HG03060 (cell line): ENCODE data around the gene HIGD1C.
"Not testable (repeated sequence)": the region's sequence is repeated elsewhere in the genome, so short reads cannot be mapped to it uniquely, and the experiment has no call there.

Experiments used
- ATAC-seq: cut with Tn5 transposase; IDR thresholded peaks from one replicate; pipeline ENCODE4 v1.9.1; 2021; ENCODE audit warnings: low read depth, moderate number of reproducible peaks; ENCODE audit not compliant: unreplicated experiment

HIGD1C gene

DNA sequence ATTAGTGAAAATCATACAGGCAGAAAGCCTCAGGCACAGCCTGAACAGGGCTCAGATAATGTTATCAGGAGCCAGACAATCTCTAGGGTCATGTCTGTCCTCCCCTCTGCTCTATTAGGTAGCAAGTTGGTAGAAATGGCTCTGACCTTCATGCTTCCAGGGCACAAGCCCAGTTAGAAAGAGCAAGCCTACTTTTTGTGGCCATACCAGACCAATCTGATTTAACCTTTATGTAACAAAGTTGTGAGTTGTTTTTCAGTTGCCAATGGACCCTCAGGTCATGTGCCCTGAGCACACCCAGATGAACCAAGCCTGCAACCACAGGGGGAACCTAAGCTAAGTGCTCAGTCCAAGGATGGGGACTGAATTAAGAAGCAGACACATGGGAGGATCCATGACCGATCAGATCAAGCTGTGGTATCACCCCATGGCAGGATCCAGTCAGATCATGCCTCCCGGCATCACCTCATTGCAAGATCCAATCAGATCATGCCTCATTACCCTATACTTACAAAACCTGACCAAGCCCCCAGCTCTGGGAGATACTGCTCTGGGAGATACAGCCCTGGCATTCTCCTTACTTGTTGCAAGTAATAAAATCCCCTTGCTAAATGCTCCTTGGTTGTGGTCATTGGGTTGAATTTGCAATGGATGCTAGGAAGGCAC, 18.8 kb upstream of the HIGD1C start:
- ATAC-seq = no peak

- no peak for ATAC-seq
Observed at GRCh38 chr12:50934371-50934851, 17.9 kb upstream of the HIGD1C start.

DNA sequence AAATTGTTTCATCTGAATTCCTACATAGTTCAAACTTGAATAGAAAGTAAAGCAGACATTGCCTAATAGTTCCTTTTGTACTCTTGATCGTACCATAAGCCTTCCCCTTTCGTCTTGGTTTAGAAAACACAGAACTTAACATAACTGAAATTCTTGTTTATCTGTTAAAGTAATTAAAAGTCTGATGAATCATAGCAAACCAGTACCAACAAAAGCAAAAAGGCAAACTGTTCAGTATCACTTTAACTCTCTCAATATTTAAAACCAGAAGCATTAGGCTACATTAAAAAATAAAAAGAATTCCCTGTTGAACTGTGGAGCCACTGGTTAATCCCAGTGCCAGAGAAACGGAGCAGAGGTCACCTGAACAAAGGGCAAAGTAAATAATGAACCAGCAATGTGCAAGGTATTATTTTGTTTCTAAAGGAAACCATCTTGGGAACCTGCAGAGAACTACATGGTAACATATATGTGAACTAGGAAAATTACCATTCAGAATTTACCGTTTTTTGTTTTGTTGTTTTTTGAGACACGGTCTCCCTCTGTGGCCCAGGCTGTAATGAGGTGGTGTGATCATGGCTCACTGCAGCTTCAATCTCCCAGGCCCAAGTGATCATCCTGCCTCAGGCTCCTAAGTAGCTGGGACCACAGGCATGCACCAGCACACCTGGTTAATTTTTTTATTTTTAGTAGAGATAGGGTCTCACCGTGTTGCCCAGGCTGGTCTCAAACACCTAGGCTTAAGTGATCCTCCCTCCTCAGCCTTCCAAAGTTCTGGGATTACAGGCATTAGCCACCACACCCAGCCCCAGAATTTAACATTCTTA, 17.1 kb upstream of the HIGD1C start:
- ATAC-seq = no peak

GRCh38 chr12:50936821-50937530, 15.4 kb upstream of the HIGD1C start:
- no peak for ATAC-seq

- no peak for ATAC-seq
Observed at GRCh38 chr12:50937653-50938052, 14.7 kb upstream of the HIGD1C start.

- ATAC-seq = no peak
Observed at GRCh38 chr12:50947933-50948626, 4.3 kb upstream of the HIGD1C start.

- no peak for ATAC-seq
Observed at GRCh38 chr12:50948798-50949197, 3.5 kb upstream of the HIGD1C start.

- ATAC-seq = no peak
Observed at GRCh38 chr12:50949801-50950302, 2.5 kb upstream of the HIGD1C start.

GRCh38 chr12:50951112-50951511, 1.2 kb upstream of the HIGD1C start:
- ATAC-seq = no peak

DNA sequence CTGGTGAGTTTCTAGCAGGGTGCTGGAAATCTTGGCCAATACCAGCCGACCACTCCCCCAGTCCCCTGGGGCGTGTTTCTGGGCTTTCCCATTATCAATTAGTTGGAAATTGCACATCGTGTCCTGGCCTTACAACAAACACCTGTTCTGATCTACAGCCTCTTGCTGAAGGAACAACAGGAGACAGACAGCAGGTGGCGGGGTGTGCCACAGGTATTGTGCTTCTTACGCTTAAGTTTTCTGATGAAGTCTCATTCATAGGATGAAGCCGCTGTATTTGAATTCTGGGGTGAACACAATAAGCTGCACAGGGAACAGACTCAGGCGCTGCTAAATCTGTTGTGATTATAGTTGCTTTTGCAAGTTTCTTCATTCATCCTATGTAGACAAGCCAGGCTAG, 703 bp downstream of the HIGD1C start:
- no peak for ATAC-seq

GRCh38 chr12:50954789-50955188, 2.4 kb downstream of the HIGD1C start:
- not testable (repeated sequence) for ATAC-seq

- no peak for ATAC-seq
Observed at GRCh38 chr12:50955288-50955687, 2.9 kb downstream of the HIGD1C start.

DNA sequence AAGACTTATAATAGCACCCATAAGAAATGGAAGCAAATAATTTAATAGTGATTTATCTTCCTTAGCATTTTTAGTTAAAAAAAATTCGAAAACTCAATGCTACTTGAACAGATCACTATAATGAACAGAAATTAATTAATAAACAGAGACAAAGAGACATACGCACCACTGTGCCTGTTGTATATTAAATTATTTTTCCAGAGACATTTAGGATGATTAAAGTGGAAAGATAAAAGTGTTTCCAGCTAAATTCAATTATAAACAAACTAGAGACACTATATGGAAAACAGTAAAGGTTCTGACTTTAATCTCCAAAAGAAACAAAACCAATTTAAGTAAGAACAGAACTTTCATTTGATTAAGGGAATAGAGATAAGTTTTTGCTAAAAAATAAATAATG, 3.4 kb downstream of the HIGD1C start:
- no peak for ATAC-seq

DNA sequence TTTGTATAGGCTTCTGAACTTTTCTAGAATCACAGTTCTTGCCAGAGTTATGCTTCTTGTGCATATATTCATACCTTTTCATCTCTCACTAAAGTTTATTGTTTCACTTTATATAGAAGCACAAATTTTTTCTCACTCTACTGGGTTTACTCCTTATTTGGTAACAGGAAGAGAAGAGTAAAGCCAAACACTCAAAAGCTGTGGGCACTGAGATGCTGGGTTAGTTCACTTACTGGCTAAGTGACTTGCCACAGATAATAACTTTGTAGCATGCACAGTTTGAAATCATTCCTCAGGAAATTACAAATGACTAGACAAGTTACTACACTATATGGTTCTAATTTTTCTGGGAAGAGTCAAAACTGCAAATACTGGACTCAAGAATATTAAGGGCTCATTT, 7.8 kb downstream of the HIGD1C start:
- no peak for ATAC-seq

DNA sequence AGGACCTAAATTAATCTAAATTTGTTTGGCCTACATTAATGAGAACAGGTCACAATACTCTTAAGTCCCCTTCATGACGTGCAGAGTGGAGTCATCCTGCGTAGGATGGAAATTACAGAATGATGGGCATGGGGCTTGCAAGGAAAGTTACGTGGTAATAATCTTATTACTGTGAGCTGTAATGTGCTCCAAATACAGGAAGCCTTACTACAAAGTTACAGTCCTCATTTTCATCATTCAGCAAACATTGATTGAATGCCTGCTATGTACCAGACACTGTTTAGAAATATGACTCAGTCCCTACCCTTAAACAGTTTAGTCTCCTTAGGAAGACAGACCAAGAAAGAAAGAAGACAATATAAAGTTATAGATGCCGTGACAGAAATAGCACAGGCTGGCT, 9.4 kb downstream of the HIGD1C start:
- no peak for ATAC-seq

- no peak for ATAC-seq
Observed at GRCh38 chr12:50964432-50964831, 12.1 kb downstream of the HIGD1C start.

GRCh38 chr12:50971946-50972345, 19.6 kb downstream of the HIGD1C start:
- ATAC-seq = no peak

DNA sequence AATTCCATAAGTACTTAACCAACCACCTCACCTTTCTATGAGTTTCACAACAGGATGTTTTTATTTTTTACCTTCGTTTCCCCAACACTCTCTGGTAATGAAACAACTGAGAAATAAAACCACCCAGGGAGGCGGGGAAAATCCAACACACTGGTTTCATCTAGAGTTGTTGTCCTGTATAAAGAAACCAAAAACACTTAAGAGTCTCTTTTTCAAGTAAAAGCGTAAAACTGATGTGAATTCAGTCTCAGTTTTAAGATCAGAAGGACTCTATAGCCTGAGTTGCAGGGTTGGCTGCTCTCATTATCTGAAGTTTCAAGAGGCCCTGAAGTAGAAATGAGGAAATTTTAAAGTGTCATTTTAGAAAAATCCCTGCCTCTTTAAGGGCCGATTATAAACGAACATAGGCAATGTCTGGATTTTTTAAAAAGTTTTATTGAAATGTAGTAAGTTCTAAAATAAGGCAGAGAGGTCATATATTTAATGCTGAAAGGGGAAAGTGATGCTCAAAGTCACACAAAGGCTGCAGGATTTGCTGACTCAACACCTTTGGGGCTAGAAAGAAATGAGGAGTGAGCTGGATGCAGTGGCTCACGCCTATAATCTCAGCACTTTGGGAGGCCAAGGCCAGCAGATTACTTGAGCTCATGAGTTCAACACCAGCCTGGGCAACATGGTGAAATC, 27.2 kb downstream of the HIGD1C start:
- ATAC-seq = no peak

DNA sequence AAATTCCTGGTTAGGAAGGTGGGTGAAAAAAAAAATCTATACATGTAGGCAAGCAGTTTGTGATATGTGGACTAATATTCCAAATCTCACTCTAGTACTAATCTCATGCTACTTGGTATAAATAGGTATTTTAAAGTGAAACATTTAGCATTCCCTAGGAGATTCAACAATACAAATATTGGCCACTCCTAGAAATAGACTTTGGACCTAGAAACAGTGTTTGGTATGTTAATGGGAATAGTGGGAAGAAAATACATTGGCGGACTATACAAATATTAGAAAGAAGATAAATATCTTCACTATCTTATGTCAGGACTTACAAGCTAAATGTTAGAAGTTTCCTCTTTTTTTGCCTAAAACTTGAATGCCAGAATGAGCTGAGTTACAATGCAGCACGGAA, 28.2 kb downstream of the HIGD1C start:
- no peak for ATAC-seq
